ENCODE results near the gene MYOM1.
A peak's percentile ranks its signal among the peaks of the same experiment; 100 is the strongest.

Gene MYOM1

DNA sequence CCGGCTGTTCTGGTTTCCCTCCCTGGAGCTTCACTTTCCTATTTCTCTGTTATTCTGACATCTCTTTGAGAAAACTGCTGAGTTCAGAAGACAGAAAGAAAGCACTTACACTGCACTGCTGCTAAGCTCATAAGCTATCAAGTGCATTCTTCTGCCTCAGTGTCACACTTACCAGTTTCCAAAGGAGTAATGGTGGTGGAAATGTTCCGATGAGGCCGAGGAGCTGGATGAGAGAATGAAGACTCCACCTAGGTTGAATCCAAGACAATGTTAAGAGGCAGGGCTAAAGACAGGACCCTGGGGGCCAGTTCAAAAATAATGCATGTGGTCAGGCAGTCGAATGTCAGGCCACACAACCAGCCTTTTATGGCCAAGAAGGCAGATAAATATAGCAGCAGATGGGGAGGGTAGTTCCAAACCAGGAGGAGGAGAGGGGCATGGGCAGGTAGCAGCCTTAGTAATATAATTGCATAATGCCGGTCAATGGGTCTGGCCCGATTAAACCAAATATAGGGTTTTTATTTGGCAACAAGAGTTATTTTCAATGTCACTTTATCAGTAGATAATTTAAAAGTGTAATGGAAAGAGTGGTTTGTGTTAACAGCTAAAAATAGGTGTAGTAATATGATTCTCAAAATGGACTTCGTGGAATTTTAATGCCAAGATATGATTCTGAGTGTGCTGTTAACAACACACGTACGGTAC is at the start of gene MYOM1:
MYOM1 (minus strand) TSS at position 338 of the 705 bp plus-strand sequence. CDS start 4,745 bp downstream, outside the sequence.
- DNase-seq (ENCODE audit: low spot score), result no peak

DNA sequence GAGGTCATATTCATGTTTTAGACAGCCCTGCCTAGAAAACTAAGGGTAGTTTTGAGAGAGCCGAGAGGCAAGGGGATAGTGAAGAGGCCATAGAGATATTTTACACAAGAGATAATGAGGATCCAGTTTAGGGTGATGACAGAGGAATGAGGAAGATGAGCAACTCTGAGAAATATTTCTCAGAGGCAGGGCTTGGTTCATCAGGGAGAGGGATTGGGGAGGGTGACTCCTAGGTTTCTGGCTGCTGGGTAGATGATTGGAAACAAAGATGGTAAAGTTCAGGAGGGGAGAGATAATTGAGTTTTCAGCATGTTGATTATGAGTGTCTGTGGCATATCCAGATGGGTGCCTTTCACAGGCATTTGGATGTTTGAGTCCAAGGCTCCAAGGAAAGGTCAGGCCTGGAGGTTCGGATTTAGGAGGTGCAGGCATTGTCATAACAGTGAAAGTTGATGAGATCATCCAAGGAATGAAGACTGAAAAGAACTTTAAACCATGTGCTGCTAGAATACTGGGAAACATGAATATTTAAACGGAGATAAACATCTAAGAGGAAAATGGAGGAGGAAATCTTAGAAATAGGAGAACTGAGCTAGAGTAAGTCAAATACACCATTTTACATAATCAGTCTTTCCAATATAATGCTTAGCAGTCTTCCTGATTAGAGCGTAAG is 49.6 kb upstream of the MYOM1 start:
- DNase-seq (ENCODE audit: low spot score), result no peak

GRCh38 chr18:3268306-3268705 is 48.5 kb upstream of the MYOM1 start:
- DNase-seq (ENCODE audit: low spot score), result no peak

GRCh38 chr18:3266062-3266608 is 46.4 kb upstream of the MYOM1 start:
- DNase-seq (ENCODE audit: low spot score), result no peak

GRCh38 chr18:3265564-3266033 is 45.8 kb upstream of the MYOM1 start:
- DNase-seq (ENCODE audit: low spot score), result no peak

DNA sequence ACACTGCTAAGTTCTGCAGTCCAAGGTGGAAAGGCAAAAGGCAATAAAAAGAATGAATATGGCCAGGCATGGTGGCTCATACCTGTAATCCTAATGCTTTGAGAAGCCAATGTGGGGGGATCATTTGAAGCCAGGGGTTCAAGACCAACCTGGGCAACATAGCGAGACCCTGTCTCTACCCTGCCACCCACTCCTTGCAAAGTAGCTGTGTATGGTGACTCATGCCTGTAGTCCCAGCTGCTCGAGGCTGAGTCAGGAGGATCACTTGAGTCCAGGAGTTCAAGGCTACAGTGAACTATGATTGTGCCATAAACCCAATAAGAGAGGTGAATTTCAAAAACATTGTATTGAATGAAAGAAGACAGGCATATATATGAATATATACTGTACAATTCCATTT is 44.6 kb upstream of the MYOM1 start:
- DNase-seq (ENCODE audit: low spot score), result no peak

DNA sequence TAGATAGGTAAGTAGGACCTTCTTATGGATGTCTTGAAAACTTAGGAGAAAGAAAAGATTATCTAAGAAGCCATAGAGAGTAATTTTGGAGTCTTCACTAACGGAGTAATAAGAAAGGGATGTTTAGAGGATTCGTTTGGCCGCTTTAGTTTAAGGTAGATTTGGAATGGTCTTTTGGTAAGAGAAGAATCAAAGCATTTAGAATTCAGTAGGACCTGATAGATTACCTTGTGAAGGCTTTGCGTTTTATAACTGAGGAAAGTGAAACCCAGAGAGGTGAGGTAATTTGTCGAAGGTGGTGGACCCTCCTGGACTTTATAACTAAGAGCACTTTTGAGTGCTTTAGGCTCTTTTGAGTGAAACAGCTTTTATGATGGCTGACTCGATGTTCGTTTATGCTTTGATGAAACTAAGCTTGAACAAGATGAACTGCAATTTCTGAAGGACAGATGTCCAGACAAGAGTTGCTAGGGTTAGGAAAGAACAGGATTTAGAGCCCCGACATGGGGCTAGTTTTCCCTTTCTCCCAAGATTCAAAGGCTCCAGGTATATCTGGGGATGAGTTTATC is 43.4 kb upstream of the MYOM1 start:
- no peak for DNase-seq (ENCODE audit: low spot score)

DNA sequence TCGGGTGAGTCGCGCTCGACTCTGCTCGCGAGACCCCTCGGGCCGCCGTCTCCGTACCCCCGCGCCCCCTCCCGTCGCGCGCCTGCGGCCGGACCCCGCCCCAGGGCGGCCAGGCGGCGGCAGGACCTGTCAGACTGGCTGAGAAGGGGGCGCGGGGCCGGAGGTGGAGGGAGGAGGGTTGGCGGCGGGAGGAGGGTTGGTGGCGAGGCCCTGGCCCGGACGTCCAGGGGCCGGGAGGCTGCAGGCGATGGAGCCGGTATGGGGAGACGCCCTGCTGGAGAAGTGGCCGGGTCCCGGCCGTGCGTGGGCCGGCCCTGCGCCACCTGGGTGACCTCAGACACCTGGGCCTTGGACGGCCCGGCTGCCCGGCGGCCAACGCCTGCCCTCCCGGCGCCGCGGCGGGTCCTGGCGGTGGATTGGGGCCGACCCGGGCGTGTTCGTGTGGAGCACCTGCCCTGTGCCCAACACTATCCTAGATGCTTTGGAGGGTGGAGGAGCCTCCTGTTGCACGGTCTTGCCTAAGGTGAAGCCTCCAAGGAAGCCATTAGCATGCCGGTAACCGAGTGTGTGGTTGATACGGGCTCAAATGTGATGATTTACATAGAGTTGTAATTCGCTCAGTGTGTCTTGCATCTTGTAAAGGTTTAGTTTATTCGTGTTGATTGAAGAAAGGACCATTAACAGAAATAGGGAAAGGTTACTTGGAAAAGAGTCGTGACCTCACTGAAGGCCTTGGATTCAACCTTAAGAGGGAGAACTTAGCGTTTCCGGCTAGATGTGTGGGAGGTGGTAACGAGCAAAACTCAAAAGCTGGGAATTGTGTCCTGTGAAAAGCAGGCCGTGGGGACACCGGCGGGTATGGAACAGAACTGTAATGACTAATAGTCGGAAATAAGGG is 42.7 kb upstream of the MYOM1 start:
- no peak for DNase-seq (ENCODE audit: low spot score)

- peak; percentile 77 for DNase-seq (ENCODE audit: low spot score)
Observed at GRCh38 chr18:3261373-3262233, 41.8 kb upstream of the MYOM1 start, which contains the start of gene MYL12B. Gene MYL12B, plus strand, starts transcription at chr18:3262133. Its CDS starts 10,766 bp downstream, at chr18:3272899.

DNA sequence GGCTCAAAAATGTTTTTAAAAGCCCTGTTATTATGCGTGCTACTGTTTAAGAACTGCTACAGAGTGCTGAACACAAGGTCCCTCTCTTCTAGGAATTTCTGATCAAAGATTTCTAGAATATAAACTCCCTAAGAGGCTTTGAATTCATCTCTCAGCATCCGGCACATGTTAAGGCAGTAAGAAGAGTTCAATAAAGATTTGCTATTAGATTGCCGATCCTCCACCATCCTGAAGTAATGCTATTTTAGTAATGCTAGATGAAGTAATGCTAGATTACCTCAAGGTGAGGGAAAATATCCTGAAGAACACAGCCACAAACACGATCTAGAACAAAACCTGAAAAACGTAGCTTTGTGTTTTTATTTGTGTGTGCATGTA is 41.2 kb upstream of the MYOM1 start:
- DNase-seq (ENCODE audit: low spot score), result no peak

- no peak for DNase-seq (ENCODE audit: low spot score)
Observed at GRCh38 chr18:3257627-3258120, 37.9 kb upstream of the MYOM1 start.

DNA sequence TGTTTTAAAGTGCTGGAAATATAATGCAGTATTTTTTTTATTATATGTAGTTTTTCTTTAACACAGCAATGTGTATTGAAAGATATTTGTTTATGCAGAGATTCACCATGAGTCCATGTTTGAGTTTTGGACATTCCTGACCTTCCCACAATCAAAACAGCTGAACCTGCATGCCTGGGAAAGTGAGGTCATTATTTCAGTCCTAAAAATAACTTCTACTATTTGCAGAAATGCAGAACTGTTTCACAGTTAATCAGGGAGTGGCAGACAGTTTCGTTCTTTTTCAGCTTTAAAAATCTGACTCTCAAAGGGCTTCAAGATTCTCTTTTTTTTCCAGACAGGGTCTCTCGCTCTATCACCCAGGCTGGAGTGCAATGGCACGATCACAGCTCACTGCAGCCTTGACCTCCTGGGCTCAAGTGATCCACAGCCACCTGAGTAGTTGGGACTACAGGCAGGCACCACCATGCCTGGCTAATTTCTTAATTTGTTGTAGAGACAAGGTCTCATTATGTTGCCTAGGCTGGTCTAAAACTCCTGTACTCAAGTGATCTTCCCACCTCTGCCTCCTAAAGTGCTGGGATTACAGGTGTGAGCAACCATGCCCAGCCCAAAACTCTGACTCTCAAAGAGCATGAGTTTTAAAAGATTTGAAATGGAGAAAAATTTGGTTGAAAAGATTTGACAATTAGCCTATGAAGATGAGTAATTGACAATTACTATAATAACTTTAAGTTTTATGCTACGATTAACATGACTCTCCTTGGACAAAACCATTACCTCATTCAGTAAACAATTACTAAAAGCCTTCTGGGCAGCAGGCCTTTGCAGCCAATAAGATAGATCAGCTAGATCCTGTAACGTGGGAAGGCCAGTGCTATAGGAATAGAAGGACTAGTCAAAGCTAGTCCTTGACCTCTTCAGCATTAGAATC is 37.2 kb upstream of the MYOM1 start:
- DNase-seq (ENCODE audit: low spot score), result no peak

DNA sequence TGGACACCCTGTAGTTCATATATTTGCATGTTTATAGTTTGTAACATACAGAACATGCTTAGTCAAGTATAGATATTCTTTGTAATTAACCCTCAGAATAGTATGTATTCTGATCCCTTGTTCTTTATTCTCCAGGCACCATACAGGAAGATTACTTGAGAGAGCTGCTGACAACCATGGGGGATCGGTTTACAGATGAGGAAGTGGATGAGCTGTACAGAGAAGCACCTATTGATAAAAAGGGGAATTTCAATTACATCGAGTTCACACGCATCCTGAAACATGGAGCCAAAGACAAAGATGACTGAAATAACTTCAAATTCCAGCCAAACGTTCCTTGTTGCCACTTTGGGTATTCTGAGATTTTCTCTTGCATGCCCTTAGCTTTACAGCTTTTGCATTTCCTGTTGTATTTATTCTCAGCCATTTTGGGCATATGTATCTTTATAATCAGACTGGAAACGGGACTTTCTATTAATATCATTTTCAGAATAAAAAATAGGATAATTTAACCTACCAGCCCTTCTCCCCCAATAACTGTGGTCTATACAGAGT is 35.9 kb upstream of the MYOM1 start:
- no peak for DNase-seq (ENCODE audit: low spot score)

GRCh38 chr18:3254725-3255124 is 35.0 kb upstream of the MYOM1 start:
- DNase-seq (ENCODE audit: low spot score), result no peak

DNA sequence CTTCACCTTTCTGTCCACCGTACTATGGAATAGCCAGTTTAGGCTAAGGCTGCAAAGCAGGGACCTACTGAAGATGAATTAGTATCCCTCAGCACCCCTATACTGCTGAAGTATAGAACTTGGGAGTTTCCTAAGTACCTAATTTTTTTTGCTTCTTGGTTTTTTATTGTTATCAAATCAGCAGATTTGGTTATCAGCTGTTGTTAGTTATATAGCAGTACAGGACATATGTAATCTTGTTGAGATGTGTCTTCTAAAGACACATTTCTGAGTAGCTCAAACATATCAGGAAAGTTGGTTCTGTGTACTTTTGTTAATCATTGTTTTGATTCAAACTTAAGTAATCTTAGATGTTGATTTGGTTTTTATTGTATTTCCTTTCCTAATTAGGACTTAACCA is 33.1 kb upstream of the MYOM1 start:
- no peak for DNase-seq (ENCODE audit: low spot score)

GRCh38 chr18:3251963-3252277 is 32.2 kb upstream of the MYOM1 start:
- DNase-seq (ENCODE audit: low spot score), result no peak

GRCh38 chr18:3251249-3251962 is 31.6 kb upstream of the MYOM1 start:
- DNase-seq (ENCODE audit: low spot score), result no peak

DNA sequence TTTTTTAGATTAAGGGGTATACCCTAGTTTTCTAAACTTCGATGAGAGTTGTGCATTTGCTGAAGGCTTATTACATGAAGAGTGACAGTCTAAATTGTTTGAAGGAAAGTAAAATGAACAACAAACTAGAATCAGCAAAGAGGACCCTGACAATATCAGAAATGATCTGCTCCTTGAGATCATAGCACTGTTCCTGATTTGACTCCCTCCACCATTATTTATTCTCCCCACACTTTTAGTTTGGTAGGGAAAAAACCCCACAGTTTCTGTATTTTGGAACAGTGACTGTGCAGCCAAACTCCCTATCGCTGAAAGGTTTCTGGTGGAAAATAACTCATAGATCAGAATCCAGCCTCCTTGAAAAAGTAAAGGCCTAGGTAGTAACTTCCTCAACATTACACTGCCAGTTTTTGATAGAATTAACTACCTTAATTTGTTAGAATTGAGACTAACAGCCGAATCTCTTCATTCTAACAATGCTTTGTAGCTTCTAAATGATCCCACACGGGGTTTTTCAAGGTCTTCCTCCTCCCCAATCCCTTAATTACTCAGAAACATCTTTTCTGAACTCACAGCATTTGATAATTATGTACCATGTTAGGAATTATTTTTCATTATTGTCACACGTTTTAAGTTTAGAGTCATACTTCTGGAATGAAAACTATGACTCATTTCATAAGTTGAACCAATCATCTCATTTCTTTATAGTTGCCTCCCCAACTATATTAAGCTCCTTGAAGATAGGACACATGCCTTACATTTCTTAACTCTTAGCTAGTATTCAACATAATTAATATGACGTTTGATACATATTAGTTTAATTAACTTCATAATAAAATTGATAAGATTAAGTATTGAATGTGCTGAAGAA is 30.7 kb upstream of the MYOM1 start:
- no peak for DNase-seq (ENCODE audit: low spot score)

Measured in HuH-7.5 (cell line).